Activated CD4-positive, alpha-beta T cell treated with anti-CD3 and anti-CD28 coated beads for 4 hours (primary cell): ENCODE data around the gene AHNAK2.
"Not testable (repeated sequence)": the region's sequence is repeated elsewhere in the genome, so short reads cannot be mapped to it uniquely, and the experiment has no call there.

Experiments
- DNase-seq, 2 donors: peaks; one replicate each; pipeline ENCODE4 v3.0.0-alpha.2; 2020

The AHNAK2 gene

DNA sequence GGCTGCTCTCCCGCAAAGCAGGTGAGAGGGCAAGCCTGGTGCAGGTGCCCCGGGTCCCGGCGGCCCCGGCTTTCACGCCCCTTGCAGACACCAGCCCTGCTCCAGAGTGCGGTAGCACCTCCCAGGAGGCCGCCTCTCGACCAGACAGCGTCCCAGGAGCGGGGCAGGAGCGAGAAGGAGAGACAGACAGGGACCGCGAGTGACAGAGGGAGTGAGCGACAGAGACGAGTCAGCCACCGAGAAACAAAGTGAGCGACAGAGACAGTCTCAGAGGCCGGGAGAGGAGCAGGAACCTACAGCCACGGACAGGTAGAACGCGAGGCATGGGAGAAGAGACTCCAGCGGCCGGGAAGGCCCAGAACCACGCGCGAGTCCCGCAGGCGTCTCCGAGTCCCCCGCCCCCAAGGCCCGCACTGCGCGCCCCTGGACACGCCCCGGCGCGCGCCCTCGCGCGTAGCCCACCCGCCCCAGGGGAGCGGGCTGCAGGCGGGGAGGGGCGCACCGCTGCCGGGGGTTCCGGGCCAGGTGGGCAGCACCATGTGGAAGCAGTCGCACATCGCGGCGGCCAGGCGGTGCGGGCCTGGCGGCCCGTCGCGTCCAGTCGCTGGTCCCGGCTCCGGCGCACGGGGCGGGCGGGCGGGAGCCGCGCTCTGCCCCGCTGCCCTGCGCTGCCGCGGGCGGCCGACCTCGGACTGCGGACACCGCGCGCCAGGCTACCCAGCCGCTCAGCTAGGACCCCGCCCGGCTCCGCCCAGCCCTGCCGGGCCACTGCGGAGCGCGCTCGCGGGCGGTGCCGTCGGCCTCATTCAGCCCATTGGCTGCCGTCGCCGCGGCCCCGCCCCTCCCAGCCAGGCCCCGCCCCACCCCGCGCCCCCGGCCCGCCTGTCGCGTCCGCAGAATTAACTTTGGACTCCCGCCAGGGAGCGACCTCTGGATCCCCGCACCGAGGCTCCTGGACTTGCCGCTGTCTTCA is at the start of gene AHNAK2:
Gene AHNAK2 (minus strand): TSS at position 694 of the 973 bp plus-strand sequence. CDS start 137 bp downstream, at position 557.
- DNase-seq, result peak in 1 of 2 donors; percentile 46

DNA sequence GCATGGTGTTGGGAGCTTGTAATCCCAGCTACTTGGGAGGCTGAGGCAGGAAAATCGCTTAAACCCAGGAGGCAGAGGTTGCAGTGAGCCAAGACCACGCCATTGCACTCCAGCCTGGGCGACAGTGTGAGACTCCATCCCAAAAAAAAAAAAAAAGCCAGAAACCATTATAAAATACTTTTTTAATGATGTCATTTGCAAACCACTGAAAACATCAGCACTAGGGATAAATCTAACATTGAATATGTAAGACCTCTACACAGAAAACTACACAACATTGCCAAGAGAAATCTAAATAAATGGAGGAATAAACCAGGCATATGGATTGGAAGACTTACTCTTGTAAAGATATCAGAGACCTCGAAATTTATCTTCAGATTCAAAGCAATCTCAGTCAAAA is 49.5 kb upstream of the AHNAK2 start:
- DNase-seq, result not testable (repeated sequence)

DNA sequence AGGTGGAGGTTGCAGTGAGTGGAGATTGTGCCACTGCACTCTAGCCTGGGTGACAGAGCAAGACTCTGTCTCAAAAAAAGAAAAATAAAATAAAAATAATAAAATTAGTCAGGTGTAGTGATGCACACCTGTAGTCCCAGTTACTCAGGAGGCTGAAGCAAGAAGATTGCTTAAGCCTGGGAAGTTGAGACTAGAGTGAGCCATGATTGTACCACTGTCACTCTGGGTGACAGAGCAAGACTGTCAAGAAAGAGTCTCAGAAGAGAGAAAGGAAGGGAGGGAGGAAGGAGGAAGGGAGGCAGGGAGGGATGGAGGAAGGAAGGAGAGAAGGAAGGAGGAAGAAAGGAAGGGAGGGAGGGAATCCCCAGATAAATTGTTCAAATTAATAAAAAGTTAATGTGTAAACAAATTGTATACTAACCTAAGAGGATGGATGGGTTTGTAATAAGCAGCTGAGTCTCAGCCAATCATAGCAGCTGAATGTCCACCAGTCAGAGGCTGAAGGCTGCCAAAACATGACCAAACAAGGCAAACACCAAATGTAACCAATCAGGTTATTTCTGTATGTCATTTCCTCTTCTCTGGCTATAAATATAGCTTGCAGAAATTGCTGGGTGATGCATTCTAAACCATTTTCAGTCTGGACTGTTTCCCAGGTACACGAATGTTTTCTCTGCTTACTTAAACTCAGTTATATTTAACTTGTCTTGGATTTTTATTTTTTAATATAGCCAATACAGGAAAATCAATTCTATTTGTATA is 48.8 kb upstream of the AHNAK2 start:
- DNase-seq, result no peak

DNA sequence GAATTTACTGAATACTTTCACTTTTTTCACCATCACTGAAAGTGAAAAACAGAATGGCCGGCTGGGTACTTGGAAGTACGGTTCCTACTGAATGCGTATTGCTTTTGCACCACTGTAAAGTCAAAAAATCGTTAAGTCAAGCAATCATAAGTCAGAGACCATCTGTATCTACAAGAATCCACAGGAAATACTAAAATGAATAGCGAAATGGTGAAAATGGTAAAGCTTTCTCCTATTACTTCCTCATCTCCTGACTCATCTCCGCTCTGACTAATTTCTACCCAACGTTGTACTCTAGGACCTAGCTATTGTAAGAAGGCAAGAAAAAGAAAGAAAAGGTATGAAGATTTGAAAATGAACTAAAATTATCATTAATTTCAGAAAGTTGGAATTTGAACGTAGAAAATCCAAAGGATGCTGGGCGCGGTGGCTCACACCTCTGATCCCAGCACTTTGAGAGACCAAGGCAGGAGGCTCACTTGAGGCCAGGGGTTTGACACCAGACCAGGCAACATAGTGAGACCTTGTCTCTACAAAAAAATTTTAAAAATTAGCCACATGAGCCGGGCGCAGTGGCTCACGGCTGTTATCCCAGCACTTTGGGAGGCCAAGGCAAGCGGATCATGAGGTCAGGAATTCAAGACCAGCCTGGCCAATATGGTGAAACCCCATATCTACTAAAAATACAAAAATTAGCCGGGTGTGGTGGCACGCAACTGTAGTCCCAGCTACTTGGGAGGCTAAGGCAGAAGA is 48.0 kb upstream of the AHNAK2 start:
- DNase-seq, result no peak

DNA sequence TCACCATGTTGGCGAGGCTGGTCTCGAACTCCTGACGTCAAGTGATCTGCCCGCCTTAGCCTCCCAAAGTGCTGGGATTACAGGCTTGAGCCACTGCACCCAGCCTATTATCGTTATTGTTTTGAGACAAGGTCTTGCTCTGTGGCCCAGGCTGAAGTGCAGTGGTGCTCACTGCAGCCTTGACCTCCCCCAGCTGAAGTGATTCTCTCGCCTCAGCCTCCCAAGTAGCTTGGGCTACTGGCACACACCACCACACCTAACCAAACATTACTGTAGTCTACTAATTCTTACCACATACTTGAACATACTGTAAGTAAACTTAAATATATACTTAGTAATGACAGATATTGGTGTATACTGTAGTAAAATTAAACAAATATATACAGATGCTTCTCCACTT is 47.3 kb upstream of the AHNAK2 start:
- no peak for DNase-seq

DNA sequence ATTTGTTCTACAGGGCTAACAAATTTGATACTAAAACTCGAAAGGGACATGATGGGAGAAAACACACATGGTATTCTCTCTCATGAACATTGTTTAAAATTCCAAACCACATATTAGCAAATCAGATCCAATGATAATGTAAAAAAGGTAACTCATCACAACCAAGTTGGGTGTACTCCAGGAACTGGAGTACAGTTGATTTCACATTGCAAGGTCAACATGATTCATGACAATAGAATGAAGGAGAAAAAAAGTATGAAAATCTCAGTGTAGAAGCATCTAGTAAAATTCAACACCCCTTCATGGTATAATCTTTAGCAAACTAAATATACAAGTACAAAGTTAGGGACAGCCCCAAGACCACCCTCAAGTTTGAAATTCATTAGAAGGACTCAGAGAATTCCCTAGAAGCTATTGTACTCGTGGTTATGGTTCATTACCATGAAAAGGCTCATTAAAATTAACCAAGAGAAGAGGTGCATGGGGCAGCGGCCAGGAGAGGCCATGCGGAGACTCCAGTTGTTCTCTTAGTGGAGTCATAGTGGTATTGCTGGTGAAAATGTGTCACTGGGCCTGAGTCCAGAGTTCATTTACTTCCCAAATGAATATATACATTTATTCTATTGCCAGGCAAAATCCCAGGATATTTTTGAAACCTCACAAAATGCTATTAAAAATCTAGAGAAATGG is 45.8 kb upstream of the AHNAK2 start:
- no peak for DNase-seq

DNA sequence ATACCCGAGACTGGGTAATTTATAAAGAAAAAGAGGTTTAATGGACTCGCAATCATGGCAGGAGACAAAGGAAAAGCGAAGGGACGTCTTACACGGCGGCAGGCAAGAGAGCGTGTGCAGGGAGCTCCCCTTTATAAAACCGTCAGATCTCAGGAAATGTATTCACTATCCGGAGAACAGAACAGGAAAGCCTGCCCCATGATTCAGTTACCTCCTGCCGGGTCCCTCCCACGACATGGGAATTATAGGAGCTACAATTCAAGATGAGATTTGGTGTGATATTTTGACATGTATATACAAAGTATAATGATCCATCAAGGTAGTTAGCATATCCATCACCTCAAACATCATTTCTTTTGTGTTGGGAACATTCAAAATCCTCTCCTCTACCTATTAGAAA is 45.0 kb upstream of the AHNAK2 start:
- DNase-seq, result no peak

DNA sequence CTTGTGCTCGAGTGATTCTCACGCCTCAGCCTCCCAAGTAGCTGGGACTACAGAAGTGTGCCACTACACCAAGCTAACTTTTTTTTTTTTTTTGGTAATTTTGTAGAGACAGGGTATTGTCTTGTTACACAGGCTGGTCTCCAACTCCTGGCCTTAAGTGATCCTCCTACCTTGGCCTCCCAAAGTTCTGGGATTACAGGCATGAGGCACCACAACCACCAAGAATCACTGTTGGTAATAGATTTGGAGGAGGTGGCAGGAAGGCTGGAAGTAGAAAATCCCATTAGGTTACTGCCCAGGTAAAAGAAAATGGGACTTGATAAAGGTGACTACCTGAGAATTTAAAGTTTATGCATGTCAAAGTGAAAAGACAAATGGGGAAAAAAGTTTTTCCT is 44.1 kb upstream of the AHNAK2 start:
- no peak for DNase-seq

DNA sequence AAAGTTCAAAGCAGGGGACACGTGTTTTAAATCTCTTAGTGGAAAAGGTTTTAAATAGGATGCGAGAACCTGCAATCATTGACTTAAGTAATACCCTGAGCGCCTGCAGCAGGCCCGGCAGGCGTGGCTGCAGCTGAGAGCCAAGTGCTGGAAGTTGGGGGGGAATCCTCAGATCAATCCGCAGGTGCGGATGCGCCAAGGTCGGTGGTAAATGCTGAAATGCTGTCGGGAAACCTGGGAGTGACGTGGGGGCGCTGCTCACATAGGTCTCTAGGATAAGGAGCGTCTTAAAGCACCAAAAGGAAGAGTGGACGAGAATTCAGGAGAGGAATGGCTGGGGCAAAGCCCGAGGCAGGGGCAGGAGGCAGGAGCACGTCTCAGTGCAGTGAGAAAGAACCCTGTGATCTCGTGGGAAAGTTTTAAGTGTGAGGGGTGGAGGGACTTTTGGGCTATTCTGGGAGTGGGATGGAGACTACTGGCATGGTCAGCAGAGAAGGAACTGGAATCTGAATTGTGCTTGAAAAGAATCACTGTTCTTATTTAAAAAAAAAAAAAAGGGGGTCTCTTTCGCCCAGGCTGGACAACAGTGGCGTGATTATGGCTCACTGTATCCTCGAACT is 43.6 kb upstream of the AHNAK2 start:
- no peak for DNase-seq

DNA sequence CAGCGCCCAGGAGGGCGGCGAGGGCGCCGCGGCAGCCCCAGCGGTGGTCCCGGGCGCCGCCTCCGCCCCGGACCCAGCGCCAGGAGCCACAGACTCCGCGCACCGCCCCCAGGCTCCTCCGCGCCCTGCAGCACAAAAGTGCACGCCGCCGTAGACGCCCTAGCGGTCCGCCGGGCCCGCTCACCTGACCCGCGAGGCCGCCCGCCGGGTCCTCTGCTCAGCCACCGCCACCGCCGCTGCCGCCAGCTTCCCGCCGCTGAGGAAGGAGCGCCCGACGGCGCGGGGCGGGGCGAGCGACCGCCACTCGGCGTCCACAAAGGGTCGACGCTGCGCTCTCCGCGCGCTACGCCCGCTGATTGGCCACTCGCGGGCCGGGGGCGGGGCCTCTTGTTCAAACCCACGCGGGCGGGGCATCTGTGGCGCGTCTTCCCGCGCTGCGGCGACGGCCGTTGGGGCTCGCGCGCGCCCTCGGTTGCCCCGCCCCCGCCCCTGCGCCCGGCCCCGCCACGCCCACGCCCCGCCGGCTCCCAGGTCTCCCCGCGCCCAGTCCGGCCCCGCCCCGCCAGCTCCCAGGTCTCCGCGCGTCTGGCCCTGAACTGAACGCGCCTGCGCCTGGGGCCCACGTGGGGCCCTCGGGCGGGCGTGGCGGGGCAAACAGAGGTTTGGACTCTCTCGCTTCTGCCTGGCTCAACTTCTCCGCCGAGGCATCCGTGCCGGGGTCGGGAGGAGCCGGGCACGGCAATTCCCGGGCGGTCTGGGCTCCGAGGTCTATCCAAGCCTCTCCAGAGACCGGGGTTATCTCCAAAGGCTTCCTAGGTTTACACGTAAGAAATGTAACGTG is 42.9 kb upstream of the AHNAK2 start, which contains the start of gene CDCA4:
Gene CDCA4 (minus strand): TSS at position 269 of the 841 bp plus-strand sequence. CDS start 9,154 bp downstream, outside the sequence.
- DNase-seq, result peak; percentile 97 to 99

DNA sequence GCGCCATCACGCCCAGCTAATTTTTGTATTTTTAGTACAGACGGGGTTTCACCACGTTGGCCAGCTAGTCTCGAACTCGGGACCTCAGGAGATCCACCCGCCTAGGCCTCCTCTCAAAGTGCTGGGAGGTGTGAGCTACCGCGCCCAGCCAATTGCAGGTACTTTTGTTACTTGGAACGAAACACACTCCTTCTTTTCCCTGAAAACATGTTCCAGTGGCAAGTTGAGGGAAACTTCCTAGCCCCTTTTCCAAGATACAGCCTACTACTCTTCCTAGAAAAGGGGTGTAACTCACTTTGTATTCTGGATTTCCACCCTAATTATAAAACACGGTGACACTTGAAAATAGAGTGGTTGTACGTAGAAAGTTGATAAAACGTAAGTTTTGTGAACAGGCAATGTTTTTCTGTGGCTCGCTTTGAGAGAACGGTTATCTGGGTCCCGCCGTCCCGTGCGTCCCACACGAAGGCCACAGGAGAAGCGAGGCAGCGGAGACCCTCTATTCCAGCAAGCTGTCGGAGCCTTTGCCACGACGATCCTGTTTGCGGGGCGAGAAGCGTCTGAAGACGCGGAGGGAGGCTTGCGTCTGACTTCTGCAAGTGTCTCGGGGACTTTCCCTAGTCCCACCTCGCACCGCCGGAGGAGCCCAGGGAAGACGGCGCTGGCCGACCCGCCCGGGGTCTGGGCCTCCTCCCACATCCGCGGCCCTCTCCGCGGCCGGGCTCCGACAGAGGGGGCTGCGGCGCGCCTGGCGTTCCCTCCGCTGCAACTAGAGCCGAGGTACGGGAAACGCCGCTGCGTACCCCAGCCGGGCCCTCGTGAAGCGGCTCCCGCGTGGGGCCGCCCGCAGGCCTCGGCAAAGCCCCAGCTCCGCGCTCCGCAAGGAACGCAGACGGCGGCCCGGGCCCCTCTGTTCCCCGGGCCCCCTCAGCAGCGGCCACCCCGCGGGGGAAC is 42.0 kb upstream of the AHNAK2 start:
- peak; percentile 53 to 64 for DNase-seq

DNA sequence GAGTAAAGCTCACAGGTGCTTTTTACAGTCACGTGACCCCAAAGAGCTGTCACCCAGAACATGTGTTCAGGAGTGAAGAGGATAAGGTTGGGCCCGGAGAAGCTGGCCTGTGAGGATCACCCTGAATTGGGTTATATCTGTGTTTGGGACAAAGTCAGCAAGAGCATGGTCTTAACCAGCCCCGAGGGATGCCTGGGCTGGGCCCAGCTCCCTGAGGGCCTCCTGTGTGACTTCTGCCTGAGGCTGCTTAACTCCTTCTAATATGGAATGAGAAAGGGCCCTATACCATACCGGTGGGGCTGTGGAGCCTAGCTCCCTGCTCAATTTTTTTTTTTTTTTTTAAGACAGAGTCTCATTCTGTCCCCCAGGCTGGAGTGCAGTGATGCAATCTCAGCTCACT is 40.2 kb upstream of the AHNAK2 start:
- DNase-seq, result no peak

DNA sequence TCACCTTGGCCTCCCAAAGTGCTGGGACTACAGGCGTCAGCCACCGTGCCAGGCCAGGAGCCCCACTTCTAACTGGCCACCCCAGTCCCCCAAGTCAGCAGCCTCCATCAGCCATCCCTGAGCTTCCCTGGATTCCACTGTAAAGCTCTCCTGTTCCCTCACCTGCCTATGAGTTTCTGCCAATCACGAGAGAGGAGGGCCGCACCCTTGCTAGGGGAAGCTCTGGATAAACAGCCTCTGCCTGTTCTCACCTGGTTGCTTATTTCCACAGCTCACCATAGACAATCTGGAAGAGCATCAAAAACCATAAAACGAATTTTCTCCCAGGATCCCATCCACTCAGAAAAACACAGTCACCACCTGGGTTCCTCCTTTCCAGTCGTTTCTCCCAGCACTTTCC is 37.7 kb upstream of the AHNAK2 start:
- no peak for DNase-seq

DNA sequence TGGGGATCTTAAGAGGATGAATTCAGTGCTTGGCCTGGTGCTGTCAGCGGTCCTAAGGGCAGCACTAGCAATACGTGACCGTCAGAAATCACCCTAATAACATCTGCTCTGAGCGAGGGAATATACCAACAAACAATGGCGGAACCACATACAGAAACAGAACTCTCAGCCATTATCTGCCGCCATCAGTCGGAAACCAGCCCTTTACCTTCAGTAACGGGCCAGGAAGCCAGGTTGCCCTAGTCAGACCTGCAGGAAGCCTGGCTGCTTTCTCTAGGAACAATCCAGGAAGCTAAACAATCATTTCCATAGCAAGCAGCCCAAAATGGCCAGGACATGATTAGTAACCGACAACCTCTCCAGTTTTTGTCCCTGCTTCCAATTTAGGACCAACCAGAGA is 37.1 kb upstream of the AHNAK2 start:
- DNase-seq, result no peak

DNA sequence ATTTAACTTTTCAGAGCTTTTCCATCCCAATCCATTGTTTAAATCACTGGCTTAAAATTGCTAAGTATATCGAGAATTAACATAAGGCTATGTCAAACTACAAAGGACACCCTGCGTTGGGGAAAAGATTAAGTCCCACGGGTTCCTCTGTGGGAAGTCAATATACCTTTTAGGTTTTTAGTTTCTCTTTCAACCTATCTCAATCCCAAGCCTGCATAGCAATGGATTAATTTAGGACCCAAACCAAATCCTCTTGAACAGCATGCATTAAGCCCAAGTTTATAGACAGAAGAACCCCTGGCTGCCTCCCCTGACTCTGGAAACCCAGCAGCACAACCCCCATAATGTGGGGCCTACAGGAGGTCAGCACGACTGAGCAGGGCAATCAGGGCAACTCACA is 36.5 kb upstream of the AHNAK2 start:
- no peak for DNase-seq

DNA sequence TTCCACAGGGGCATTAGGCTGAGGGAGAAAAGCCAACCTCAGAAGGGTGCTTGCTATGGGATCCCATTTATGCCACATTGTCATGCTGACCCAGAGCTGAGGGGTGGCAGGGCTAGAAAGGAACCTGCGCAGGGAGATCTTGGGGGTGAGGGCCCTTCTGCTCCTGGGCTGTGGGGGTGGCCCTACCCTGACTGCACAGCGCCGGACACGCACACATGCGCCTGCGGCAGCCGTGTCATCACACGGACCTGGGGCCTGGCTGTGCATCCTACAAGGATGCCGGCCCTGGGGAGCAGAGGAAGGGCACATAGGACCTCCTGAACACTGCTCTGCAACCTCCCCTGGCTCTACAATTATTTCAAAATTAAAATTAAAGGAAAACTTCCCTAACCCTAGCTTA is 35.9 kb upstream of the AHNAK2 start:
- no peak for DNase-seq

DNA sequence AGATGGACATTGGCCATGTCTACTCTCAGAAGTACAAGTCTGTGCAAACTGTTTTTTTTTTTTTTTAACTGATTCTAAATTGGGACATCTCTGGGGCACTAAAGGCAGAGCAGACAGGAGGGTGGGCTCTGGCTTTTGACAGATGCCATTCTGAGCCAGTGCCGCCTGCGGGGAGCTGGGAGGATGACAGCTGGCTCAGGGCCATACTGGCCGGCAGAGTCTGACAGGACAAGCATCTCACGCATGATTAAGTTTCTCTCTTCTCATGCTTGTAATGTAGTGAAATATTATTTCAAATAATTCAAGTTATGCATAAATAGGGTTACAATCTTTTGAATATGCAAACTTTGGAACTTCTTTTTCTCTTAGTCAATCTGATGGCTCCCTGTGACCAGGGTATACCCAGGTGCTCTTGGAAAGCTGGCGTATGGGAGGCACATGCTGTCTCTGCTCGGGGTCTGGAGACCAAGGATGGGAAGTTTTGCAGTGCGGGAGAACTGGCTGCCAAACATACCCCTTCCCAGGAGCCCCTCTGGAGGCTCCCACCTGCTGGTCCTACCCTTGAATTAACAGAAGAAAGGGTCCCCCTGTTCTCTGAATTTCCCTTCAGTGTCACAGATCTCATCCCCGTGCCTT is 35.1 kb upstream of the AHNAK2 start:
- DNase-seq, result no peak

DNA sequence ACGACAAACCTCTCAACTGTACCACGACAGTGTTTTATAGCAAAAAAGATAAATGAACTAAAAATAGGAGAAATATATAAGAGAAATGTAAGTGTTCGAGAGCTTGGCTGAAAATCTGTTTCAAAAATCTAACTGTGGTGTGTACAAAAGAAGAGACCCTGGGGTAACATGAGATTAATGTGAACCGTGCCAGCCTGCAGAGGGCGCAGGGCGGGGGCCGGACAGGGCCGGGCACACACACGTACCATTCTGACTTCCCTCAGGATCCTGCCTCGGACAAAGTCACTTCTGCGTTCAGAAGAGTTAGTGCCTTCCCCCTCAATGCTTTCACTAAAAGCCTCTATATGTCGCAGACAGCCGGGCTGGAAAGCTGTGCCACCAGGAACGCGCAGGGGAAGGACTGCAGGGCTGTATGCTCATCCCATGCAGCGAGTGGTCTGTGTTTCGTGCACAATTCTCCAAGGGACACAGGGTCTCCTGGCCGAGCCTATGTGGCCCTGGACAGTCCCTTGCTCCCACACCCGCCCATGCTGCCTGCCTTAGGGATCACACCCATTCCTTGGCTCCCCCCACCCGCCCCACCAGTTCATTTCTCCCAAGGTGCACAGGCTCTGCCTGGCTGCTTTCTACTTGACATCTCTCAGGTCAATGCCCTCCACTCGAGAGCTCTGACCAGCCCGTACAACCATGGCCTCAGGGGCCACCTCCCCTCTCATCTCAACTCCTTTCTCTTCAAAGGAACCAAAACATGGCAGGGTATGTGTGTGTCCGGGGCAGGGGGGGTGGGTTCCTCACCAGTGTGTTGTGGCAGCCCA is 34.2 kb upstream of the AHNAK2 start:
- DNase-seq, result no peak
